Activated CD4-positive, alpha-beta T cell treated with anti-CD3 and anti-CD28 coated beads, Interleukin-2, amount 50 U/mL, for 4 hours (primary cell): ENCODE measurements around the gene TMCO1.
A peak's percentile ranks its signal among the peaks of the same experiment; 100 is the strongest.
"Not testable (repeated sequence)": the region's sequence is repeated elsewhere in the genome, so short reads cannot be mapped to it uniquely, and the experiment has no call there.

Source experiments
- DNase-seq, 2 experiments: peaks; one replicate each; pipeline ENCODE4 v3.0.0-alpha.2; 2020

The TMCO1 gene

GRCh38 chr1:165744913-165745312 lies 23.8 kb downstream of the TMCO1 start:
- DNase-seq: not testable (repeated sequence)

- no peak for DNase-seq
Measured at GRCh38 chr1:165742194-165742593, 26.5 kb downstream of the TMCO1 start.

- DNase-seq: no peak
Measured at GRCh38 chr1:165738794-165739193, 29.9 kb downstream of the TMCO1 start.

- no peak for DNase-seq
Measured at GRCh38 chr1:165737196-165737595, 31.5 kb downstream of the TMCO1 start.

- no peak for DNase-seq
Measured at GRCh38 chr1:165734906-165735305, 33.8 kb downstream of the TMCO1 start.

GRCh38 chr1:165726841-165727240 lies 41.8 kb downstream of the TMCO1 start:
- DNase-seq: no peak

GRCh38 chr1:165726169-165726568 lies 42.5 kb downstream of the TMCO1 start:
- no peak for DNase-seq

- DNase-seq: peak in 1 of 2 experiments; percentile 6
Measured at GRCh38 chr1:165717918-165718515, 50.7 kb downstream of the TMCO1 start.

GRCh38 chr1:165716265-165717051 lies 52.2 kb downstream of the TMCO1 start:
- DNase-seq: not testable (repeated sequence)

GRCh38 chr1:165712764-165713163 lies 55.9 kb downstream of the TMCO1 start:
- no peak for DNase-seq

GRCh38 chr1:165707984-165708706 lies 60.5 kb downstream of the TMCO1 start:
- DNase-seq: no peak

GRCh38 chr1:165703648-165704047 lies 65.0 kb downstream of the TMCO1 start:
- DNase-seq: no peak

- DNase-seq: not testable (repeated sequence)
Measured at GRCh38 chr1:165701922-165702321, 66.7 kb downstream of the TMCO1 start.

GRCh38 chr1:165699577-165699976 lies 69.1 kb downstream of the TMCO1 start:
- no peak for DNase-seq

- DNase-seq: no peak
Measured at GRCh38 chr1:165698761-165699052, 70.0 kb downstream of the TMCO1 start.

GRCh38 chr1:165697881-165698760 lies 70.5 kb downstream of the TMCO1 start, which contains the start of gene ALDH9A1:
ALDH9A1 (minus strand) TSS chr1:165698562; CDS start chr1:165698558, 4 bp downstream.
- peak; percentile 80 to 81 for DNase-seq

GRCh38 chr1:165697491-165697880 lies 71.2 kb downstream of the TMCO1 start:
- DNase-seq: no peak

GRCh38 chr1:165696625-165697100 lies 72.0 kb downstream of the TMCO1 start:
- no peak for DNase-seq

GRCh38 chr1:165695031-165695430 lies 73.6 kb downstream of the TMCO1 start:
- no peak for DNase-seq

GRCh38 chr1:165688046-165688445 lies 80.6 kb downstream of the TMCO1 start:
- DNase-seq: no peak

- DNase-seq: no peak
Measured at GRCh38 chr1:165686971-165687433, 81.7 kb downstream of the TMCO1 start.

- DNase-seq: no peak
Measured at GRCh38 chr1:165686121-165686970, 82.3 kb downstream of the TMCO1 start.
